Kidney epithelial cell (primary cell): ENCODE results near the gene TMPRSS11F. TPM values are rescaled to one million over a fixed set of nuclear protein-coding genes. Genes with fewer than 3 reads are reported as not detected.

Source experiments
- DNase-seq: peaks from one replicate; pipeline ENCODE4 v3.0.0-alpha.2; 2010; ENCODE audit warnings: low read depth
- H3K27me3 ChIP-seq: 2 replicates; pipeline ENCODE4 v1.6.0; 2011; ENCODE audit warnings: low read length; ENCODE audit not compliant: control insufficient read depth, insufficient read depth
- H3K36me3 ChIP-seq: 2 replicates; pipeline ENCODE4 v1.5.1; 2011; ENCODE audit warnings: low read length; ENCODE audit not compliant: control insufficient read depth, insufficient read depth
- H3K4me3 ChIP-seq: 2 replicates; pipeline ENCODE4 v1.5.1; 2011; ENCODE audit warnings: low read depth, mild to moderate bottlenecking, control low read depth, low read length
- CTCF ChIP-seq: IDR thresholded peaks from 2 replicates; pipeline ENCODE4 v1.5.1; 2011; ENCODE audit warnings: mild to moderate bottlenecking, moderate library complexity, low read length, control low read depth, inconsistent platforms; ENCODE audit not compliant: insufficient read depth, poor library complexity, severe bottlenecking
- total RNA-seq: library from RNA; depleted of rRNA; stranded (reverse); fragments of >200 nt; gene quantifications from 2 replicates; pipeline ENCODE4 v1.2.3, GENCODE V29; 2015

Gene TMPRSS11F
- total RNA-seq, 1 donor from 2014 or later: not detected

GRCh38 chr4:68145261-68145660 is 15.6 kb upstream of the TMPRSS11F start:
- no peaks in the 10 kb centered on the region for H3K27me3 ChIP-seq
- DNase-seq: no peak
- no peak for TF ChIP-seq CTCF

GRCh38 chr4:68141852-68142251 is 12.2 kb upstream of the TMPRSS11F start:
- H3K4me3 ChIP-seq: no peak overlapping the region
- DNase-seq: no peak
- H3K27me3 ChIP-seq: no peaks in the 10 kb centered on the region
- H3K36me3 ChIP-seq: no peaks in the 10 kb centered on the region
- no peak for TF ChIP-seq CTCF

More at GRCh38 chr4:68145261-68145660, 15.6 kb upstream of the TMPRSS11F start:
- H3K36me3 ChIP-seq: no peaks in the 10 kb centered on the region
- no peak overlapping the region for H3K4me3 ChIP-seq

GRCh38 chr4:68132342-68132741 is 2.7 kb upstream of the TMPRSS11F start:
- H3K27me3 ChIP-seq: no peaks in the 10 kb centered on the region
- no peak overlapping the region for H3K4me3 ChIP-seq
- no peak for TF ChIP-seq CTCF
- no peaks in the 10 kb centered on the region for H3K36me3 ChIP-seq
- DNase-seq: no peak

- Histone ChIP-seq H3K36me3 (no peaks in the 10 kb centered on the region), H3K27me3 (no peaks in the 10 kb centered on the region), H3K4me3 (no peak overlapping the region)
- no peak for DNase-seq
- no peak for TF ChIP-seq CTCF
Observed at GRCh38 chr4:68124262-68124661, 5.4 kb downstream of the TMPRSS11F start.

- H3K27me3 ChIP-seq: no peaks in the 10 kb centered on the region
- no peak for TF ChIP-seq CTCF
- no peak for DNase-seq
- H3K36me3 ChIP-seq: no peaks in the 10 kb centered on the region
- no peak overlapping the region for H3K4me3 ChIP-seq
Observed at GRCh38 chr4:68123525-68123924, 6.1 kb downstream of the TMPRSS11F start.

GRCh38 chr4:68119921-68120320 is 9.7 kb downstream of the TMPRSS11F start:
- Histone ChIP-seq H3K36me3 (no peaks in the 10 kb centered on the region), H3K27me3 (no peaks in the 10 kb centered on the region), H3K4me3 (no peak overlapping the region)
- no peak for TF ChIP-seq CTCF
- no peak for DNase-seq
